ENCODE data around the gene KRTAP10-12. TPM values are rescaled to one million over a fixed set of nuclear protein-coding genes. Genes with fewer than 3 reads are reported as not detected.

The KRTAP10-12 gene
- total and polyA plus RNA-seq, 2 of the 4 experiments (the other 2 are of a cell fraction), result not detected

- no peak overlapping the region for H3K18ac ChIP-seq (ENCODE audit: low read depth, low read length)
- H3K23ac ChIP-seq (ENCODE audit: low read depth, low read length), result no peak overlapping the region
- H3K9me1 ChIP-seq (ENCODE audit: insufficient read depth, low read length), result no peaks in the 10 kb centered on the region
- H2AK9ac ChIP-seq (replicated peaks; ENCODE audit: low read depth, low read length, poor library complexity), result no peak overlapping the region
- no peak overlapping the region for H4K91ac ChIP-seq (ENCODE audit: insufficient read depth, low read depth, low read length)
- no peak overlapping the region for H2BK120ac ChIP-seq (ENCODE audit: low read depth, low read length)
- H4K8ac ChIP-seq (ENCODE audit: low read depth in 2 of 2, low read length in 2 of 2), result no peak overlapping the region
- TF ChIP-seq FOS (IDR thresholded peaks at IDR 0.05; ENCODE audit: low read depth, low read length), result no peak
- no peak for TF ChIP-seq ELK1 (IDR thresholded peaks at IDR 0.05; ENCODE audit: borderline replicate concordance, low read depth, low read length)
- TF ChIP-seq MXI1 (IDR thresholded peaks at IDR 0.05; ENCODE audit: borderline replicate concordance, low read depth, low read length), result no peak
- no peak for TF ChIP-seq NFE2L2 (IDR thresholded peaks at IDR 0.05; ENCODE audit: low read depth, low read length)
- TF ChIP-seq USF2 (IDR thresholded peaks at IDR 0.05; ENCODE audit: low read depth, low read length), result no peak
- no peak for TF ChIP-seq SMC3 (IDR thresholded peaks at IDR 0.05; ENCODE audit: low read depth, low read length)
- dilution Hi-C loops (cut with HindIII; ENCODE audit: low sequenced_read_pairs, unreplicated experiment) (no loop called here), in situ Hi-C loops (cut with MboI; ENCODE audit: low sequenced_read_pairs) (no loop called here), intact Hi-C loops (cut with micrococcal nuclease) (no loop called here)
- H3K79me1 ChIP-seq (ENCODE audit: low read depth in 1 of 2, low read length in 2 of 2), result no peaks in the 10 kb centered on the region
- H4K5ac ChIP-seq (ENCODE audit: low read depth, low read length), result no peak overlapping the region
- H2BK20ac ChIP-seq (ENCODE audit: low read depth, low read length), result no peak overlapping the region
- no peak overlapping the region for H3K4me2 ChIP-seq (ENCODE audit: low read depth, low read length)
- no peak overlapping the region for H3K27ac ChIP-seq (ENCODE audit: insufficient read depth, low read length)
- H2AK5ac ChIP-seq (ENCODE audit: low read depth, low read length), result no peak overlapping the region
- no peaks in the 10 kb centered on the region for H4K20me1 ChIP-seq (ENCODE audit: insufficient read depth, low read length)
- WGBS, 2 experiments (ENCODE audit: extremely low coverage in 2 of 2, insufficient read length in 1 of 2), result 43% methylated on average over 1 of the region's 3 CpGs; no CpG with 5 or more reads in 1 of the 2 experiments
- no peak overlapping the region for H3K4me3 ChIP-seq (ENCODE audit: insufficient read depth, low read depth, low read length)
- no peak overlapping the region for H3K14ac ChIP-seq (replicated peaks; ENCODE audit: low read depth, low read length)
- peaks cover 3% of the 10 kb centered on the region; the same call in 1 of the 2 replicates for H3K9me3 ChIP-seq (ENCODE audit: control insufficient read depth, insufficient read depth, low read length)
- H3K27me3 ChIP-seq (ENCODE audit: control insufficient read depth, insufficient read depth, low read length), result peaks cover 5% of the 10 kb centered on the region; the same call in 1 of the 2 replicates
- no peak overlapping the region for H2BK15ac ChIP-seq (ENCODE audit: low read depth, low read length)
- H3K9ac ChIP-seq (ENCODE audit: low read depth, low read length), result no peak overlapping the region
- H3K36me3 ChIP-seq (ENCODE audit: control insufficient read depth, insufficient read depth, low read length), result no peaks in the 10 kb centered on the region
- H3K4ac ChIP-seq (ENCODE audit: low read depth, low read length), result no peak overlapping the region
- no peak overlapping the region for H2AFZ ChIP-seq (replicated peaks; ENCODE audit: low read length, poor library complexity)
- DNase-seq (no peak), ATAC-seq (ENCODE audit: low read depth) (no peak)
- POLR2A ChIA-PET (ENCODE audit: unreplicated experiment), result no interaction called here
- CTCF ChIA-PET, result interaction anchor here (0.5 kb wide), 1 partner anchor 52 kb away, joined by 3 read pairs; no protein-coding TSS in a partner anchor
- no TSS peak for BruUV-seq (replicated peaks)
- H3K4me1 ChIP-seq (ENCODE audit: control insufficient read depth, insufficient read depth, low read length), result no peaks in the 10 kb centered on the region
- H3K56ac ChIP-seq (ENCODE audit: extremely low read depth, insufficient read depth, low read length), result no peak overlapping the region
- no peak overlapping the region for H2BK5ac ChIP-seq (ENCODE audit: low read depth, low read length, poor library complexity, severe bottlenecking)
Measured at GRCh38 chr21:44670642-44671432, 26.1 kb upstream of the KRTAP10-12 start.
